Measurements from ENCODE around the gene GNG12.

Gene GNG12

DNA sequence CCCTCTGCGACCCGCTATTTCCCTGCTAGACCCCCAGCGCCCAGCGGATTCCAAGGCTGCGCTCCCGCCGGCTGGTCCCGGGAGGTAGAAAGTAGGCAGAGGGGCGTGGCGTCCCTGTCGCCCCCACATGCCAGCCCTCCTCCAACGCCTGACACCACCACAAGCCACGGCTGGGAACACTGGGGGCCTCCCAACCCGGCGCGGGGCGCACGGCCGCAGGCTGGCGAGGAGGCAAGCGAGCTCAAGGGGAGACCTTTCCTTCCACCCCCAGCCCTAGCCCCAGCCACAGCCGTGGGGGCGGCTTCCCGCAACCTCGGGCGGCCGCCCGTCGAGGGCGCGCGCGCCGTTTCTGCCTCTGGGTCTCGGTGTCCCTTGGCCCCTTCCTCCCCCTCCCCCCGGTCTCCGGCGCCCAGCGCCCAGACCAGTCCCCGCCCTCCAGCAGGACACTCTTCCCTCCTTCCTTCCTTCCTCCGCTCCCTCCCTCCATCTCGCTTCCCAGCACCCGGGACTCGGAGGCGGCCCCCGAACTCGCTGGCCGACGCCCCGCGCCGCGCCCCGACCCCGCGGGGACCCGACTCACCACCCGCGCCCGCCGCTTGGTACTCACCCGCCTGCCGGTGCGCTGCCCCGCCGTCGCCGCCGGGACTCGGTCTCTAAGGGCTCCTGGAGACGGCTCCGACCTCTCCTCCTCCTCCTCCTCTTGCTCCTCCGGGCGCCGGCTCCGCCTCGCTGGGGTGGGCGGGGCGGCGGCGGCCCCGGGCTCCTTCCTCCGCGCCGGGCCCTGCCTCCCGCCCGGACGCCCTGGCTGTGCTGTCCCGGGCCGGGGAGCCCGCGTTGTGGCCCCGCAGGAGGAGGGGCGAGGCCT lies at the start of gene GNG12:
GNG12 (minus strand) TSS at position 731 of the 865 bp plus-strand sequence. CDS start 125,781 bp downstream, outside the sequence.
- DNase-seq = no peak

DNA sequence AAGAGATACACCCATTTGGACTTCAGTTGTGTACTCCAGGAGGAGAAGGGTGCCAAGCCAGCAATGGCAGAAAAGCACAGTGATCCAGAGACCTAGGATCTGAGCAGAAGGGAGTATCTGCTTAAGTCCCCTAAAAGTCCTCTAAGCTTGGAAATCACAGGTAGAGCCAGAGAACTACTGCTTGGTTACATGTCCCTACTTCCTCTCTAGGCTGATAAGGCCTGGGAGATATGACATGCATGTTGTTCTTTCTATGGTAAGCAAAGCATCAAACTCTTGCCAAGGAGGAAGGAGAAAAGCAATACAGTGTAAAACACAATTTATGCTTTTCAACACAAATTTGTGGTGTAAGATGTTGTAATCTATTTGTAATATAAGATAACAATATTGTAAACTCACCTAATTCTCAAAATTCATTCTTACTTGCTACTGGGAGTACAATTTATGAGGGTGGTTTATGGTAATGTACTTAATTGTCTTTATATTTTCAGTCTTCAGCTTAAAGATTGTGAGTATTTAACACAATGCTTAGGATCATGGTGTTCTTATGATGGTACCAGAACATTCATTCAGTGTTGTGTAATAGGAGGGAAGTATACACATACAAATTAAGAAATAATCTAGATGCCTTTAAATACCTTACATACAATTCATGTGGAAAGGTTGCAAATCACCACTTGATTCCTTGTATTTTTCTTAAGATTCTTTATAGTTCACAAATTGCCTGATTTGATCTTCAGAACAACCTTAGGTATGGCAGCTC lies 49.1 kb upstream of the GNG12 start:
- DNase-seq = no peak

DNA sequence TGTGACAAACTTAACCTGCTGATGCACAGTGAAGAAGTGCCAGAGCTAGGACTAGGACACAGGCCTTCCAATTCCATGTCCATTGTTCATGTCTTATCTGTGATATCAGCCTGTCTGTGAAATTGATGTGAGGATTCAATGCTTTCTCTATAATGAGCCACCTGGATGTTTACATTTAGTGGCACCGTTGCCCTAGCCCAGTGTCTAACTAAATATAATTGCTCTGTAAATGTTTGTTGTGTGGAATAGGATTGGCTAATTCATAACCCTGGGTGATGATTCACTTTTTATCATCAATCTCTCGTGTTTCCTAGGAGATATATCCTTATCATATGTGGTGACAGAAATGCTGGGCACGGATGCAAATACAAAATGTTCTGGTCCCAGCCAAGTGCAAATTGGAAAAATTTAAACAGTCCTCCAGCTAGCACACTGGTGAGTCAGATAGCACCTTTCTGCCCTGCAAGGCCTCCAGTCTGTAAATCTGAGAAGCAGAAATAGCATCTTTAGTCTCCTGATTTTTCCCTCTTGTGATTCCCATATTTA lies 46.9 kb upstream of the GNG12 start:
- no peak for DNase-seq

GRCh38 chr1:67879485-67879884 lies 46.2 kb upstream of the GNG12 start:
- no peak for DNase-seq

- no peak for DNase-seq
These were observed 41.3 kb upstream of the GNG12 start for GRCh38 chr1:67874501-67875111.

DNA sequence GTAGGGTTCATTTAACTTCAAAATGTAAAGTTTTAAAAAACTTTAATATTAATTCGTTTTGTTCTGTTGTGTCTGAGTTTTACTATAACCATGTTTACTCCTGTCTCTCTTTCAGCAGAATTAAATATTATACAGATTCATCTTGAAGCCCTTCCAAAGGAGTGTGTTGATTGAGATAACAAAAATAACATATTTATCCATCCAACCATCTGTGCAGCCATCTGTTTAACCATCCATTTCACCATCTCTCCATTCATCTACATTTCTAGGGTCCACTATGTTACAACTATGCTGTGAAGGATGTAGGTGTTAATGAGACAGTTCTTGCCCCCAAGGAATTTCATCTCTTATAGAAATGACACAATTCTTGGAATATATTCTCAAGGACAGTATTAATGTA lies 36.0 kb upstream of the GNG12 start:
- no peak for DNase-seq

GRCh38 chr1:67863637-67864036 lies 30.4 kb upstream of the GNG12 start:
- DNase-seq = no peak

GRCh38 chr1:67862685-67863084 lies 29.4 kb upstream of the GNG12 start:
- DNase-seq = no peak

DNA sequence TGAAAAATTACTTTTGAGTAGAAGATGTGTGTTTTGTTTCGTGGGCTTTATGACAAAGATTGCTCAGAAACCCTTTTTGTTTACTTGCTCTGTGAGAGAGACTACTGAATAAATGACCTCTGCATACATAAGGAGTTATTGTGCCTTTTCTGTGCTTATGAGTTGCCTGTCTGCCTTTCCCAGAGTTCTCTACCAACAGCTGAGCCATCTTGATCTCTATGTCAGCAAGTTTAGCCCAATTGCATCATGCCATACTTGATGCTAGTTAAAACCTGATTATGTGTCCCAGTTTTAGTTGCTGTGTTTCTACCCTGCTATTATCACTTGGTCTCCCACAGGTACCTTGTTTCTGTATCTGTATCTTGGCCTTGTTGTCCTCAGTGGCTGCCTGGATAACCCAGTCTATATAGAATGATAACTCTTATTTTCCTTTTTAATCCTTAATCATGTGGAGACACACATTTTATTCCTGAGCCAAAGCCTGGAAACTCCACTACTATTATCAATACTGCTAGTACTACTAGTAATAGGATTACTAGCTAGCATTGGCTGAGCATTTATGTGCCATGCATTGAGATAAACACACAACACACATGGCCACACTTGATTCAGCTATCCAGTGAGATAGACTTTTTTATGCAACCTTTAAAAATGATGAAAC lies 28.7 kb upstream of the GNG12 start:
- no peak for DNase-seq

GRCh38 chr1:67860776-67861175 lies 27.5 kb upstream of the GNG12 start:
- no peak for DNase-seq

- no peak for DNase-seq
These were observed 23.7 kb upstream of the GNG12 start for GRCh38 chr1:67856921-67857320.

- DNase-seq = no peak
These were observed 22.7 kb upstream of the GNG12 start for GRCh38 chr1:67855961-67856360.

DNA sequence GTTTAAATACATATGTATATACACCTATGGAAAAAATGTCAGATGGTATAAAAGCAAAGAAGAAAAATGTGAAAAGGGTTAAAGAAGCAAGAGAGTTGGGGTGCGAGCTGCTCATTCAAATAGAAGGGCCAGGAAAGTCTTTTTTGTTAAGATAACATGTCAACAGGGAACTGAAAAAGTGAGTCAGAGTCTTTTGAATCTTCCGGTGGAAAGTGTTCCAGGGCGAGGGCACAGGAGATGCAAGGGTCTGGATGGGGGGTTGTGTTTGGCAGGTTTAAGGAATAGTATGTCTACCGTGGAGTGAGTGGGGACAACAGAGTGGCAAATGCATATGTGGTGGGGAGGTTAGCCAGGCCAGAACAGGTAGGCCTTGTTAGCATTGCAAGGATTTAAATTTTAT lies 22.2 kb upstream of the GNG12 start:
- no peak for DNase-seq

DNA sequence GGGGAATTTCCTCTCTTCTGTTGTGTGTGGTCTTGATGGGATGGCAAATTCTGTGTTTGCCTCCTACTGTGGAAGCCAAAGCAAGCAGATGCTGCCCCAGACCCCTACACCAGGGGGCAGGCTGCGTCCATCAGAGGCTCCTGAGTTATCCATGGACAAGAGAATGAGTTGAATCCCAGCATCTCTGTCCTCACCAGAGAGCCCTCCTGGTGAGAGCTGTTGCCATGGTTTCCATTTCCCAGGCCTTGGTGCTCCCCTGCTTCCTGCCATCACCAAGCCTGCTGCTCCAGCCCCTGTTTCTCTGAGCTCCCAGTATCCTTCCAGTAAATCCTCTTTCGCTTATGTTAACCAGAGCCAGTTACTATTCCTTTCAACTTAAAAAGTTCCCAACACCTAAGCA lies 20.4 kb upstream of the GNG12 start:
- peak; percentile 54 to 67 for DNase-seq

- no peak for DNase-seq
These were observed 18.5 kb upstream of the GNG12 start for GRCh38 chr1:67851800-67852199.

DNA sequence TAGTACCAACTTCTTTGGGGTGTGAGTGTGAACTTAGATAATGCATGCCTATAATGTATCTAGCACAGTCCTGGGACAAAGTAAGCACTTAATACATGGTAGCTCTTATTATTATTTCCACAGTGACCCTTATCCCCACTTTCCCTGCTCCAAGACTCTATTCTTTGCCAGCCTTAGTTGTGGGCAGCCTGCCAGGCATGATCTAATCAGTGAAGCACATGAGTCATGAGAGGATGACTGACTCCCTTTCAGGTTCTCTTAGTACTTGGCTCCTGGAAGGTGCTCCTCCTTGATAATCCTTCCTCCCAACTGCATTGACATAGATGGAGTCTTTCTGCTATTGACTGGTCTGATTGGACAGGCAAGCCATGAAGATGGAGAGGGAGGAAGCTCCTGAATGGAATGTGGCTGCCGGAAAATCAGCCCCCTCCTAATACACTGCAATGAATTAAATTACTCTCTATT lies 17.4 kb upstream of the GNG12 start:
- no peak for DNase-seq

GRCh38 chr1:67850151-67850551 lies 16.9 kb upstream of the GNG12 start:
- peak in 1 of 2 experiments; percentile 10 for DNase-seq

GRCh38 chr1:67847466-67847865 lies 14.2 kb upstream of the GNG12 start:
- no peak for DNase-seq

DNA sequence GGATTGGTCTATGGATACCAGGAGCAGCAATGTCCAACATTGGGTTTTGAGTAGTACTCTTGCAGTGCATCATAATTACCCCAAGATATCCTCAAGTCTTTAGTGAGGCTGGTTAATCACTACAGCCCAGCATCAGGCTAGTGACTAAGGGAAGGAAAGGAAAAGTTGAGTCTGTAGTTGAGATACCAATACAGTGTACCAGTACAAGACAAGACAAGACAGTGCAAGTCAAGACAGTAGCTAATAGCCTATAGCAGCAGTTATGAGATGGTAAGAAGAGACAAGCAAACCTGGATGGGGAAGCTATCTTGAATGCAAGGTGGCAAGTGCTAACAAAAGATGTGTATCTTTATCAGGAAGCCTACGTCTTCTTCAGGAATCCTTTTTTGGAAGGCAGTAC lies 13.3 kb upstream of the GNG12 start:
- DNase-seq = no peak

DNA sequence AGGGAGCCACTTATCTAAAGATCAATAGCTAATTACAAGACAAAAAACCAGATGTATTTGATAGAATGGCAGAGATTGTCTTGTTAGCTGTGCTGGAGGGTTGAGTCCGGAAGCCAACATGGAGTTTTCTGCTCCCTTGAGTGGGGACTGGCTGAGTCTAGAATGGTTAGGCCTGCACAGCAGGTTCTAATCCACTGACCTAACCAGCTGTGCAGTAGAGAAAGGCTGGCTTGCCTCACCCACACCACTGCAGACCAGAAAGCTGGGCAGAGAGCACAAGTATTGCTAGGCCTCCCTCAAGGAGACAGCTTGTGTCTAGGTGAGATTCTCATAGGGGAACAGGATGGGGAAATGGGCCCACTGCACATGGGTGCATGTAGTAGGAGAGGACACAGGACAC lies 11.7 kb upstream of the GNG12 start:
- no peak for DNase-seq

- no peak for DNase-seq
These were observed 10.5 kb upstream of the GNG12 start for GRCh38 chr1:67843746-67844145.

- no peak for DNase-seq
These were observed 10.1 kb upstream of the GNG12 start for GRCh38 chr1:67843331-67843730.

DNA sequence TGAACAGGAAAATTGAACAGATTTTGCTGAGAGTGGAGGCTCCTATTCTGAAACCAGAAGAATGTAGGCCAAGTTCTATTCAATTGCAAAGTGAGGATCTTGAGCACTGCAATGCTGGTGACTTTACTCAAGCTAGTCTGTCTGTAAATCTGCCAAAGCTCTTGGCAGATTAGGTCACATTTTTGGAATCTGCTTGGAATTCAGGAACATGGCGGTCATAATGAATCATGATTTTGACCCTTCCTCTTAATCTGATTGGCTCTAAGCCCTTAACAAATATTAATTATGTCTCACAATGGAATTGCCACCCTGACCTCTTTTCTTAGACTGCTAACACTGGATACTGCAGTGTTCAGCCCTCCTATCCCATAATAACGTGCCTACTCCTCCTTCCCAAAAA lies 7.2 kb upstream of the GNG12 start:
- no peak for DNase-seq
